HTR-8/SVneo (cell line): ENCODE results near the gene DAW1.
"Not testable (repeated sequence)": the region's sequence is repeated elsewhere in the genome, so short reads cannot be mapped to it uniquely, and the experiment has no call there.

ENCODE experiments used
- DNase-seq: peaks from one replicate; pipeline ENCODE4 v3.0.0; 2011; ENCODE audit warnings: low spot score, mixed read lengths; ENCODE audit not compliant: insufficient read length
- FAIRE-seq: peaks from 2 replicates; lab custom pipeline; 2011; peaks lifted over from hg19 to GRCh38; lab: Jason Lieb, UNC

The DAW1 gene, protein sequence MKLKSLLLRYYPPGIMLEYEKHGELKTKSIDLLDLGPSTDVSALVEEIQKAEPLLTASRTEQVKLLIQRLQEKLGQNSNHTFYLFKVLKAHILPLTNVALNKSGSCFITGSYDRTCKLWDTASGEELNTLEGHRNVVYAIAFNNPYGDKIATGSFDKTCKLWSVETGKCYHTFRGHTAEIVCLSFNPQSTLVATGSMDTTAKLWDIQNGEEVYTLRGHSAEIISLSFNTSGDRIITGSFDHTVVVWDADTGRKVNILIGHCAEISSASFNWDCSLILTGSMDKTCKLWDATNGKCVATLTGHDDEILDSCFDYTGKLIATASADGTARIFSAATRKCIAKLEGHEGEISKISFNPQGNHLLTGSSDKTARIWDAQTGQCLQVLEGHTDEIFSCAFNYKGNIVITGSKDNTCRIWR

DNA sequence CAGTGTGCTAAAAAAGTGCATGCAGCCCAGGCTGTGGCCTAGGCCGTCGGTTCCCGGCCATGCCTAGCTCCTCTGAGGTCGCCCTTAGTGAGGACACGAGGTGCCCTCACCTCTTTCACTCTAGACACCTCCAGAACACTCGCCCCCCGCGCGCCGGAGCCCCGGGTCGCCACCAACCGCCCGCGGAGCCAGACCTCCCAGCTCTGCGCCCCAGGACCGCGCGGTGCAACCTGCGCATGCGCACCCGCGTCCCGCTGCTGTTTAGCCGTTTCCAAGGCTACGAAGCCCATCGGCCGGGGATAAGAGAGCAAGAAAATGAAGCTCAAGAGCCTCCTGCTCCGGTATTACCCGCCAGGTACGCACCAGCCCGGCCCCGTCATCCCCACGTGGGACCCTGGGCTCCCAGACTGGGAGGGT, at the start of gene DAW1:
Gene DAW1, plus strand, starts transcription at position 257 of the 417 bp plus-strand sequence. Its CDS starts 59 bp downstream, at position 316.
- DNase-seq, result no peak
- FAIRE-seq, result no peak

GRCh38 chr2:227822416-227823003, 48.9 kb upstream of the DAW1 start:
- FAIRE-seq (peak; percentile 38), DNase-seq (no peak)

- FAIRE-seq (no peak), DNase-seq (no peak)
Measured at GRCh38 chr2:227823922-227824321, 47.5 kb upstream of the DAW1 start.

DNA sequence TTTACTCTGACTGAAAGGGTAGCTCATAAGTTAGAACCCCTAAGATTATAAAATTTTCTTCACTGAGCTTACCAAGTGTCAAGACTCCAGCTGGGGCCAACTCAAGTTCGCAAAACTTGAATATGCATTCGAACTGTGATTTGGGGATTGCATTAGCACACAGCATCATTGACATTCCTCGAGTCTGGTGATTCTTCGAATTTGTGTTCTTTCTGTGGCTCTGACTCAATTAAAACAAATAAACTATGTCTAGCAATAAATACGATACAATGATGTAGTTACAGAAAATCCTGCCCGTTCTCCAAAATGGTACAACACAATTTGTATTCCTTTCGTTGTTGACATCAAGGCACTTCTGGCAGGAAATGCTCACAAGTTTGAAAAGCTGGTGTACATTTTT, 46.7 kb upstream of the DAW1 start:
- DNase-seq (no peak), FAIRE-seq (no peak)

- no peak for FAIRE-seq
- DNase-seq, result no peak
Measured at GRCh38 chr2:227826019-227826521, 45.4 kb upstream of the DAW1 start.

GRCh38 chr2:227826563-227826962, 44.9 kb upstream of the DAW1 start:
- DNase-seq, result no peak
- no peak for FAIRE-seq

DNA sequence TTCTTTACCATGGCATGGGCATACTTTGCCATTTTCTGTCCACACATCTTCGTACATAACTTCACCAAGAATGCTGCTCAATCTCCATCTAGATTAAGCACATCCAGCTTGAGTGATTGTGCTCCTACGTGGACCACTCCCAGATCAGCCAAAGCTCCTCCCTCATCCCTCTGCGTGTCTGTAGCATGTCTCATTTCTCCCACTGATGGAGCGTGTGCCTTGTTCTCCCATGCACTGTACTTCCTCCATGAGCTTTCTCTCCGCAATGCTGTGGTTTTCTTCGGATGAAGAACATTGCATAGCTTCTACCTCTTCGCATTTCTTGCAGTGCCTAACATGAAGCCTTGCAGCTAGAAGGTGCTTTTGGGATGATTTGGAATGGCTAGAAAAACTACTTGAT, 44.3 kb upstream of the DAW1 start:
- peak; percentile 20 for FAIRE-seq

DNA sequence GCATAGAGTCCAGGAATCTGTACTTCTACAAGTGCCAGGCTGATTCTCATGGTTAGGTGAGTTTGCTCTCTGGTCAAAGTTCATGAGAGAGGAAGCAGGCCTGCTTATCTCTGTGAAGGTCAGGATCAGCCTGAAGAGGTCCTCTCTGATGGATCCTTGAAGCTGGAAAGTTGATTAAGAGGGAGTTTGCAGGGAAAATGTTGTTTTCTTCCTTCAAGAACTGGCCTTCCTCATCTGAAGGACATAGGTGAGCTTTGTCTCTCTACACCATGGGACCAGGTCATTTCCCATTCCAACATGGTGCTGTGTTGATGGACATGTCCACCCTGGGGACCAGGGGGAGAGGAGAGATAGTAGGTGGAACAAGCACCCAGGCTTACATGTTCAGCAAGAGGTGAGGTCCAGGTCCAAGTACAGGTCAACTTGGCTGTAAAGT, 42.9 kb upstream of the DAW1 start:
- FAIRE-seq, result no peak

More for the DNA sequence above, 44.3 kb upstream of the DAW1 start:
- no peak for DNase-seq

GRCh38 chr2:227829337-227829736, 42.1 kb upstream of the DAW1 start:
- FAIRE-seq, result no peak
- no peak for DNase-seq

More for the DNA sequence above, 42.9 kb upstream of the DAW1 start:
- DNase-seq, result no peak

DNA sequence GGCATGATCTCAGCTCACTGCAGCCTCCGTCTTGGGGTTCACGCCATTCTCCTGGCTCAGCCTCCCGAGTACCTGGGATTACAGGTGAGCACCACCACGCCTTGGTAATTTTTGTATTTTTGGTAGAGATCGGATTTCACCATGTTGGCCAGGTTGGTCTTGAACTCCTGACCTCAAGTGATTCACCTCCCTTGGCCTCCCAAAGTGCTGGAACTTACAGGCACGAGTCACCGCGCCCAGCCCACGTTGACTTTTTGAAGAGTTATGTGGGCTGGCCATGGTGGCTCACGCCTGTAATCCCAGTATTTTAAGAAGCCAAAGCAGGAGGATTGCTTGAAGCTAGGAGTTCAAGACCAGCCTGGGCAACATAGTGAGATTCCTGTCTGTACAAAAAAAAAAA, 37.0 kb upstream of the DAW1 start:
- FAIRE-seq (no peak), DNase-seq (no peak)

GRCh38 chr2:227834916-227835650, 36.3 kb upstream of the DAW1 start:
- no peak for DNase-seq
- FAIRE-seq, result no peak

DNA sequence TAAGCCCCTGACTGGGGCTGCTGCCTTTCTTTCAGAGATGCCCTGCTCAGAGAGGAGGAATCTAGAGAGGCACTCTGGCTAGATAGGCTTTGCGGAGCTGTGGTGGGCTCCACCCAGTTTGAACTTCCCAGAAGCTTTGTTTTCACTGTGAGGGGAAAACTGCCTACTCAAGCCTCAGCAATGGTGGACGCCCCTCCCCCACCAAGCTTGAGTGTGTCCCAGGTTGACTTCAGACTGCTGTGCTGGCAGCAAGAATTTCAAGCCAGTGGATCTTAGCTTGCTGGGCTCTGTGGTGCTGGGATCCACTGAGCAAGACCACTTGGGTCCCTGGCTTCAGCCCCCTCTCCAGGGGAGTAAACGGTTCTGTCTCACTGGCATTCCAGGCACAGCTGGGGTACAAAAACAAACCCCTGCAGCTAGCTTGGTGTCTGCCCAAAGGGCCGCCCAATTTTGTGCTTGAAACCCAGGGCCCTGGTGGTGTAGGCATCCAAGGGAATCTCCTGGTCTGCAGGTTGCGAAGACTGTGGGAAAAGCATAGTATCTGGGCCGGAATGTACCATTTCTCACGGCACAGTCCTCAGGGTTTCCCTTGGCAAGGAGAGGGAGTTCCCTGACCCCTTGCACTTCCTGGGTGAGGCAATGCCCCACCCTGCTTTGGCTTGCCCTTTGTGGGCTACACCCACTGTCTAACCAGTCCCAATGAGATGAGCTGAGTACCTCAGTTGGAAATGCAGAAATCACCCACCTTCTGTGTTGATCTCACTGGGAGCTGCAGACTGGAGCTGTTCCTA, 31.9 kb upstream of the DAW1 start:
- DNase-seq, FAIRE-seq: not testable (repeated sequence)

- DNase-seq (no peak), FAIRE-seq (no peak)
Measured at GRCh38 chr2:227846831-227847230, 24.6 kb upstream of the DAW1 start.

GRCh38 chr2:227848146-227848545, 23.3 kb upstream of the DAW1 start:
- DNase-seq, result no peak
- no peak for FAIRE-seq

GRCh38 chr2:227848586-227848985, 22.8 kb upstream of the DAW1 start:
- DNase-seq (no peak), FAIRE-seq (no peak)

GRCh38 chr2:227849906-227850305, 21.5 kb upstream of the DAW1 start:
- FAIRE-seq (no peak), DNase-seq (no peak)

- DNase-seq (no peak), FAIRE-seq (no peak)
Measured at GRCh38 chr2:227853204-227853629, 18.2 kb upstream of the DAW1 start.

DNA sequence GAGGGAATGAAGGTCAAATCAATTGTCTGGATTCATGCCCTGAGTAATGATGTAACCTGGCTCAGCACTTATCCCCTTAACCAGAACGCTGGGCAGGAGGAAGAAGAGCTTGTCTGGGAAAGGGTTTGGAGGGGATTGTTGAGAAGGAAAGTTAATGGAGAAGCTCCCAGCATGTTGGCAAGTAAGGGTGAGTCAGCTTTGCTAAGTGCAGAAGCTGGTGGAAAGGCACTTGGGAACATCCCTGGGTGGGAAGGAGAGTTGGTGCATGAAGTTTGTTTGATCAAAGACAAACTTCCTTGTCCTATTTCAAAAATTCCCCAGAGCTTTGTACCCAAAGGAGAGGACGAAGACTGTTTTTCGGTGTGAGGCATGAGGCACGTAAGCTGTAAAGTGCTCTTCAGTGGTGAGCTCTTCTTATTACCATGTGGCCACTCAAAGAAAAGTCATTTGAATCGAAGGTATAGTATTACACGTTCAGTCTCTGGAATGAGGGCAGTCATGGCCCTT, 17.6 kb upstream of the DAW1 start:
- FAIRE-seq (no peak), DNase-seq (no peak)

GRCh38 chr2:227855440-227855839, 16.0 kb upstream of the DAW1 start:
- FAIRE-seq, result no peak

GRCh38 chr2:227856697-227857096, 14.7 kb upstream of the DAW1 start:
- no peak for DNase-seq
- no peak for FAIRE-seq

More at GRCh38 chr2:227855440-227855839, 16.0 kb upstream of the DAW1 start:
- no peak for DNase-seq
